GM19455 (cell line): ENCODE results near the gene SNX19.
A peak's percentile ranks its signal among the peaks of the same experiment; 100 is the strongest.
"Not testable (repeated sequence)": the region's sequence is repeated elsewhere in the genome, so short reads cannot be mapped to it uniquely, and the experiment has no call there.

Experiments used
- ATAC-seq: cut with Tn5 transposase; IDR thresholded peaks from one replicate; pipeline ENCODE4 v1.9.1; 2021; ENCODE audit not compliant: unreplicated experiment

The SNX19 gene

DNA sequence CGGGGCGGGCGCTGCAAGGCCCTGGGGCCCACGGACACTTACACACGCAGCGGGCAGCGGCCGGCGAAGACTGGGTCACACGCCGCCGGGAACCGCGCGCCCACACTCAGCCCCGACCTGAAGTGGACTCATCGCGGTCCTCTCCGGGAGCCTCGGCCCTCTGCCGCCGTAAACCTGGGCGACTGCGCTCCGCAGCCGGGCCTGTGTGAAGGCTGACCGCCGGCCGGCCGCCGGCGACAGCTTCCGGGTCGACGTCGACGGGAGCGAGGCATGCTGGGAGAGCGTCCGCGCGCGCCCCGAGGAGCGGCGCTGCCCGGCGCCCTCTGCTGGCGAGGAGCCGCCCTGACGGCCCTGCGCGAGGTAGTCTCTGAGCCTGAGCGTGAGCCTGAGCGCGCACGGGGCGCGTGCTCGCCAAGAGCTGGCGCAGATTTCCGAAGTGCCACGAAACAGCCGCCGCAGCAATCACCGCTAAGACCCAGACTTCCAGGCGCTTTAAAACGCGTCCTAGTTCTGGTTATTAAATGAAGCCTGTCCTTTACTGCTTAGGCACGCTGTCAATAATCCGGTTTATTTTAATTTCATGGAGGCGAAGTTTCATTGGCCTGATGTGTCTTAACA lies at the start of gene SNX19:
TSS of gene SNX19 (minus strand) at position 242 of the 618 bp plus-strand sequence. CDS start 540 bp downstream, outside the sequence.
- ATAC-seq: peak; percentile 99

DNA sequence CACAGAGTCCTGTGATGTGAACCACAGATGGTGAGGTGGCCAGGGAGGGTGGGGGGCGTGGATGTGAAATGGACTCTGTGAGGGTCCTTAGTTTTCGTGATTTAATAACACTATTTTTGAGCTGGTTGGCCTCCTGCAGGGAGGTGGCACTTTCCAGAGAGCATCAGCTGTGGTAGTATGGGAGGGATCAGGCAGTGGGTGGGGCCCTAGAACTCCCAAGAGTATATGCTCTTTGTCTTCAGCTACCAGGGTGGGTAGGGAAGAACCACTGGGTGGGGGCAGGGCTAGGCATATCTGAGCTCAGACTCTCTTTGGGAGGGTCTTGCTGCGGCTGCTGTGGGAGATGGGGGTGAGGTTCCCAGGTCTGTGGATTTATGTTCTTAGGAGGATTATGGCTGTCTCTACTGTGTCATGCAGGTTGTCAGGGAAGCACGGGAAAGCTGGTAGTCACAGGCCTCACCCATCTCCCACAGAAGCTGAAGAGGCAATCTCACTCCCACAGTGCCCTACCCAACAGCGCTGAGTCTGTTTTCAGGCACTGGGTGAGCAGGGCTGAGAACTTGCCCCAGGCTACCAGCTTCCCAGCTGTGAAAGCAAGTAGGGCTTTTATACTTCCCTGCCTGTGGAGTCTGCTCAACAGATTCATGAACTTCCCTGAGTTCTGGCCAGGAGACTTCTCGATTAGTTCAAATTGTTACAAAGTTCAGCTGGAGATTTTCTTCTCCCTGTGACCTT lies 47.9 kb upstream of the SNX19 start:
- ATAC-seq: no peak

DNA sequence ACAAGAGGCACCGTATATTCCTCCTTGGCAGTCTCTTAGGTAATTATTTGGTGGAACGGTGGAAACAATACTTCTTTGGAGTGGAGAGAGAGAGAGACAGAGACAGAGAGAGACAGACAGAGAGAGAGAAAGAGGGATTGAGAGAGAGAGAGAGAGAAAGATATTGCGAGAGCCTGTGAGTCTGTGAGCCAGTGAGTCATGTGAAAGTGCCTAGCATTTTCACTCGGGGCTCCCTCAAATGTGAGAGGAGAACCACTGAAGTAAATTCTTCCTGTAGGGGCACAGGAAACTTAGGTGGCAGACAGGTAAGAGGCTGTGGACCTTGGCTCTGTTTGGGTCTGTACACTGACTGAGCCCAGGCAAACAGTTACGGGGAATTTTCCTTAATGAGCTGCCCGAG lies 31.6 kb upstream of the SNX19 start:
- ATAC-seq: no peak

DNA sequence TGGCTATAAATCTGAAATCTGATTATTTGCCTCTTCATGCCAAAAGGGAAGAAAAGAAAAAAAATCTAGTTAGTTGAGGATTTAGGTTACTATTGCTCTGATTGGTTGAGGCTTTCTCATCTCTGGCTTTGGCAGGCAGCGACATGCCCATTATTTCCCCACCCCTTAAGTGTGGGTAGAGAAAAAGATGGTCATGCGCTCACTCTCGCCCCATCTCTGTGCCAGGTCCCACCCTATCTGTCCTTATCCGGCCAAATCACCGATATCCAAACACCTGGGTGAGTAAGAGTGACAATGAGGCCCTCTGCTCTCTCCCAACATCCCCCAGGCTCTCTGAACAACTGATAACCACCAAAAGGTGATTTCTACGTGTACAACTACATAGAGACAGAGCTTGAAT lies 31.2 kb upstream of the SNX19 start:
- no peak for ATAC-seq

GRCh38 chr11:130947058-130947457 lies 30.8 kb upstream of the SNX19 start:
- ATAC-seq: no peak

GRCh38 chr11:130945896-130946295 lies 29.6 kb upstream of the SNX19 start:
- ATAC-seq: no peak

GRCh38 chr11:130940706-130941105 lies 24.4 kb upstream of the SNX19 start:
- no peak for ATAC-seq

DNA sequence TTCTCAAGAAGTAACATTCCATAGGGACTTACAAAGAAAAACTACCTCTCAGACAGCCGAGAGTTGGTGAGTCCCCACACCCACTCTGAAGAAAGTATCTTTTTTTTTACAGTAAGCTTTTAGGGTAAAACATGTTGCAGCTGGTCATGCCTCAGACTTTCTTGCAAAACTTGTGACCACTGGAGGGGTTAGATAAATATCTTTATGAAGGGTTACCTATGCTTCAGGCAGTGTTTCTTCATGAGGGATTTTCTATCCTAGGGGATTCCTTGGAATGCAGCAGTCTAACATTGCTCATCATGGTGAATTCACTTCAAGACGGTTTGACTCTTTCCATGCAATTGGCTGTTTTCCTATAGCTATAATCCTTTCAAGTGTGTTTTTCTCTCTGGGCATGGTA lies 20.8 kb upstream of the SNX19 start:
- ATAC-seq: no peak

DNA sequence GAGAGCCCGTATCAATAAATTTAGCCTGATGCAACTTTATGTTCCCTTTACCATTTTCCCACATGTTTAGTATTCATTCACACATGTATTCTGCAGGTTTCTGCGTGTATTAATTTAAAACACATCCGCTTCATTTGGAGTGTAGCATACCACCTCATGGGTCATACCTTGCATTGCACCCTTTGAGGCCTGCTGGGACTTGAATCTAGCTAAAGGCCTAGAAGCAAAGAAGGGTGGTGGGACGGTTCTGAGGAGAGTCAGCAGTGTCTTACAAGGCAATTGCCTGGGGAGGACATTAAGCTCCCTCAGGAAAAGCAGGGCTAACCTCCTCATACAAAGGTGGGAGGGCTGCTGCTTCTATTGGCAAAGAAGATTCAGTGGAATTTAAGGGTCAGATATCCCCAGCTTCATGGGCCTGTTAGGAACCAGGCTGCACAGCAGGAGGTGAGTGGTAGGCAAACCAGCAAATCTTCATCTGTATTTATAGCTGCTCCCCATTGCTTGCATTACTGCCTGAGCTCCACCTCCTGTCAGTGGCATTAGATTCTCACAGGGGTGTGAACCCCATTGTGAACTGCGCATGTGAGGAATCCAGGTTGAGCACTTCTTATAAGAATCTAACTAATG lies 15.9 kb upstream of the SNX19 start:
- no peak for ATAC-seq

DNA sequence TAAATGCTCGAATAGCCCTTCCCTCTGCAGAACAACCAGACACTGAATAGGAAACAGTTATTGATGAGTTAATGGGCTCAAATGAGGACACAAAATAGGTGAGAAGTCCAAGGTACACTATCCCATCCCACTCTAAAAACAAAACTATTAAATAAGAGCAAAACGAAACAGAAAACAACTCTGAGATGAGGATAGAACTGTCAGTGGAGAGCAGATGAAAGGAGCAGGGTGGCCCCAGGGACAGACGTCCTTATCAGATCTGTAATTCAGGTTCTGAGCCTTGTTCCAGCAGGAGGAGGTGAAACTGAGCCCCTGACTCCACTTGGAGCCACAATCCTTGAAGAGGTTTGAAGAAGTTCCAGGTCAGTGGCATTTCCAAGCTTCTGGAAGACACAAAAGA lies 8.5 kb upstream of the SNX19 start:
- ATAC-seq: no peak

- ATAC-seq: not testable (repeated sequence)
Observed at GRCh38 chr11:130920612-130921011, 4.3 kb upstream of the SNX19 start.

DNA sequence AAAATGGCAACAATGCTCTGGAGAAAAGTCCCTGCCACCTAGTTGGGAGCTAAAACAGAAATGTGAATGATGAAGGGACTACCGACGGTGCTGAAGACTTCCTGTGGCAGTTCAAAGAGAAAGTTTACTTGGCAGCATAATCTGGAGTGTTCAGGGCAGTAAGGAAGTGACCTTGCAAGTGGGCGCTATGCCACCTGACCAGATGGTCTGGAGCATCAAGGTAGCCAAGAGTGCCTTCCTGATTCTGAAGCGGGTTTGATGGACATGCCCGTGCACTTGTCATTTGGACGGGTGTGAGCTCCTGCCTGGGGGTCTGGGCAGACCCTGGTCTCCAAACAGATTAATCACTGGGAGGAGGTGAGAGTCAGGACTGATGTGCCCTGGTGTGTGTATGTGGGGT lies 1.8 kb upstream of the SNX19 start:
- ATAC-seq: no peak

GRCh38 chr11:130916910-130917309 lies 631 bp upstream of the SNX19 start:
- ATAC-seq: no peak

DNA sequence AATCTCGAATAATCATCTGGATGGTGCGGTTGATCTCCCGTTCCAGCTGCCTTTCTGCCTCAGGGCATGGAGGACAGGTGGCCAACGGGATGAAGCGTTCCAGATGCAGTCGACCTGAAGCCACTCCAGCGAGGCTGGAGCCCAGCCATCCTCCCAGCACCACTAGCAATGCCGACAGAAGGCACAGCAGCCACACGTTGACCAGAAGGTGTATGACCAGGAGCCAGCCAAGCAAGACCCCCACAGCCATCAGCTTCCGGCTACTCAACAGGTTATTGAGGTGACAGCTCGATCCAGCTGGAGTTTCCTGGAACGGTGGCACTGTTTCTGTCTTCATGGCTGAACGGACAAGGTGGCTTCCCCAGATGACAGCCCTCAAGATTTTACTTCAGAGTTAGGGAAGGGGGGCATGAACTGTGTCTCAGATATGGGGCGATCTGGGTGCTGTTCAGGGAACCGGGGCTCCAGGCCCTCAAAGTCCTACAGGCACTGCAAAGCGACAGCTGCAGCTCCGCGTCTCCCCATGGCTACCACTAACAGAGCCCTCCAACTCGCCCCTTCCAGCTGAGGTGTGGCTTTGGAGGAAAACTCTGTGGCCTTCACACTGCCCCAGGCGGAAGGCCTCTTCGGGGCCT lies 559 bp downstream of the SNX19 start:
- peak; percentile 1 for ATAC-seq

- no peak for ATAC-seq
Observed at GRCh38 chr11:130913268-130913667, 3.0 kb downstream of the SNX19 start.

GRCh38 chr11:130912552-130912951 lies 3.7 kb downstream of the SNX19 start:
- ATAC-seq: no peak

DNA sequence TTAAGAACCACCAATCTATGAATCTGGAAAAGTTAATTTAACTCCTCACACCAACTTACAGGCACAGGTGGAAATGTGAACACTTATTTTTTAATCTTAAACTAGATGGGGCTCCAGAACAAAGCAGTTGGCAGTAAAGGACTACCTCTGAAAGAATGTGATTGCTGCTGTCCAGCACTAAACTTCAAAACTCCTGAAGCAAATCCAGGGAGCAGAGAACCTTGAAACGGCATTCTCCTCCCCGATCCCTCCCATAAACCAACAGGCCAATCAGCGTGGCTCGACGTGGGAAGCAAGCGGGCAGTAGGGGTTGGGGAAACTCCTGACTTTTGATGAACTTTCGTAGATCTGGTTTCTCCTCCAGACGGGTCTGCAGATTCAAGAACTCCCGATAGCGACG lies 5.0 kb downstream of the SNX19 start:
- no peak for ATAC-seq

GRCh38 chr11:130909650-130910049 lies 6.6 kb downstream of the SNX19 start:
- ATAC-seq: no peak

DNA sequence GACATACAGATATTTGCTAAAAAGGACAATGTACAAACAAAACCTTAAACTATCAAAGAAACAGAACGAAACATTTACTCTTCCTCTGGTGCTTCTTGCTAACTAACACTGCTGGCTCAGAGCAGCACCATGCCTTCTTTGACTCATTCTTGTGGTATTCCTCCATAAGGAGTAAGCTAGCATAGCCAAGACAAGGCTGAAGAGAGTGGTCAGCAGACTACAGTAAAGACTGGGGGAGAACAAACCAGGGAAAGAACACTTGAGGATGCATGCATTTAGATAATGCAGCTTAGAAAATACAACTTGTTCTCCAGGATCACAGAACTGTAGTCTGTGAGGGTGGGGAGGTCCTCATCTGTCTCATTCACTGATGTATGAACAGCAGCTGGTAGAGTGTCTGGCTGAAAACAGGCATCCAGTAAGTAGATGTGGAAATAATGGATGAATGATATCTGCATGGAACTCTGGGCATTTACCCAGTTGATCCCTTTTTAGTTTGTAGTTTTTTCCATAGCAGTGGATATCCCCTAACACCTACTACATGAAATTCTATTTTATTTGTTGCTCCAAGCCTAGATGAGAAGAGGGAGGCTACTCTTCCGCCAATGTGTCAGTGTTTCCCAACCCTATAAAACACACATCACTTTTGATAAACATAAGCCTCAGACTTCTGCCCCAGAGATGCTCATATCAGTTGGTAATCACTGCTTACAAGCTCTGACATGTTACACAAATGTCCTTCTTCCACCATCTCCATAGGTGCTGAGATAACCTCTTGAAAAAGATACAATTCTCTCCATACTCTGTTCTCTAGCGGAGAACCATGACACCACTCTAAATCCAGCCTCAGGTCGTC lies 7.3 kb downstream of the SNX19 start:
- ATAC-seq: no peak

DNA sequence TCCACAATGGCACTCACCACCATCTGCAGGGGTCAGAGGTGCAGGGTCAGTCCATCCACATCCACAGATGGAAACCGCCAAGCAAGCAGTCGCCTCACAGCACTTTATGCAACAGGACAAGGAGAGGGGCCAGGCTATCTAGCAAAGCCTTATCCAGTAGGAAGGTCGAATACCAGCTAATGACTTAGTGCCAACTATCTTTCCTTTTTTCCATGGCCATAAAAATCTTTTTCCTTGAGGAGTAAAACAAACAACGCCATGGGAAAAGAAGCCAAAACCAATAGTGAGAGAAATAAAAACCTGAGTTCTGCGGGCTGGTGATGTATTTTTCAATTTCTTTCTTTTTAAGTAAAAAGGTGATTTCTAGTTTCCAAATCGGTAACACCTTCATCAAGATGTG lies 8.2 kb downstream of the SNX19 start:
- no peak for ATAC-seq

GRCh38 chr11:130907229-130907628 lies 9.1 kb downstream of the SNX19 start:
- no peak for ATAC-seq
